ENCODE data around the gene LRRC45.

- no peak for TF ChIP-seq RAD21 (IDR thresholded peaks at IDR 0.05; ENCODE audit: low read depth)
- no peak for TF ChIP-seq CTCF (IDR thresholded peaks at IDR 0.05 in 2 of 3, conservative IDR thresholded peaks at IDR 0.05 in 1 of 3; ENCODE audit: borderline replicate concordance in 1 of 3, insufficient read depth in 1 of 3, low read depth in 2 of 3, low read length in 2 of 3)
- no peak for TF ChIP-seq POLR2AphosphoS5 (IDR thresholded peaks at IDR 0.05; ENCODE audit: low read depth, low read length)
- TF ChIP-seq POLR2A (IDR thresholded peaks at IDR 0.05; ENCODE audit: borderline replicate concordance, extremely low read depth, insufficient read depth, insufficient read length): no peak
- TF ChIP-seq EZH2phosphoT487 (IDR thresholded peaks at IDR 0.05; ENCODE audit: borderline replicate concordance): no peak
- TF ChIP-seq MAX (IDR thresholded peaks at IDR 0.05): no peak
- TF ChIP-seq YY1 (IDR thresholded peaks at IDR 0.05; ENCODE audit: extremely low read depth, insufficient replicate concordance, low read depth, low read length): no peak
- no peak for TF ChIP-seq REST (IDR thresholded peaks at IDR 0.05; ENCODE audit: low read depth)
- TF ChIP-seq ZFX (IDR thresholded peaks at IDR 0.05): no peak
- no peak for TF ChIP-seq ZNF274 (IDR thresholded peaks at IDR 0.05; ENCODE audit: low read depth, low read length)
- no peak for TF ChIP-seq JUND (IDR thresholded peaks at IDR 0.05)
- TF ChIP-seq EZH2 (IDR thresholded peaks at IDR 0.05): no peak
Observed at GRCh38 chr17:82037889-82038195, 14.7 kb downstream of the LRRC45 start.
